Progenitor cell of endocrine pancreas (in vitro differentiated cells): ENCODE data around the gene ARFGAP1. TPM values are rescaled to one million over a fixed set of nuclear protein-coding genes. Genes with fewer than 3 reads are reported as not detected.
A peak's percentile ranks its signal among the peaks of the same experiment; 100 is the strongest.

Experiments
- DNase-seq: peaks from one replicate; pipeline ENCODE4 v3.0.0; 2021; ENCODE audit warnings: low spot score; ENCODE audit not compliant: unreplicated experiment
- H3K27ac Mint-ChIP-seq: 2 replicates; pipeline ENCODE4 v1.8.0; 2021; ENCODE audit warnings: mild to moderate bottlenecking, moderate library complexity, mixed read lengths
- H3K27me3 Mint-ChIP-seq: 2 replicates; pipeline ENCODE4 v1.8.0; 2021; ENCODE audit warnings: mixed read lengths
- H3K36me3 Mint-ChIP-seq: 2 replicates; pipeline ENCODE4 v1.8.0; 2022; ENCODE audit warnings: mixed read lengths; ENCODE audit not compliant: insufficient read depth
- H3K4me1 Mint-ChIP-seq: 2 replicates; pipeline ENCODE4 v1.8.0; 2021; ENCODE audit warnings: low read depth, mixed read lengths
- H3K4me3 Mint-ChIP-seq: 2 replicates; pipeline ENCODE4 v1.8.0; 2021; ENCODE audit warnings: low read depth, mild to moderate bottlenecking, moderate library complexity, mixed read lengths
- H3K9me3 Mint-ChIP-seq: 2 replicates; pipeline ENCODE4 v1.8.0; 2021; ENCODE audit warnings: low read depth, mixed read lengths
- CTCF ChIP-seq: fragments of 200-600 bp; sonication (generic); IDR thresholded peaks from one replicate; pipeline ENCODE4 v1.5.0; 2021; ENCODE audit warnings: antibody characterized with exemption, mild to moderate bottlenecking; ENCODE audit not compliant: unreplicated experiment
- total RNA-seq: library from RNA; stranded (reverse); gene quantifications from 2 replicates; pipeline ENCODE4 v1.2.1, GENCODE V29; 2021

Gene ARFGAP1
- total RNA-seq, 1 donor from 2014 or later, result 119 TPM

- no peak overlapping the region for H3K4me3 Mint-ChIP-seq
- H3K9me3 Mint-ChIP-seq, result no peaks in the 10 kb centered on the region
- no peaks in the 10 kb centered on the region for H3K36me3 Mint-ChIP-seq
- H3K27me3 Mint-ChIP-seq, result peaks cover 10% of the 10 kb centered on the region
- H3K4me1 Mint-ChIP-seq, result peaks cover 8% of the 10 kb centered on the region
- TF ChIP-seq CTCF, result no peak
- no peak overlapping the region for H3K27ac Mint-ChIP-seq
- DNase-seq, result no peak
Measured at GRCh38 chr20:63267691-63268090, 4.9 kb upstream of the ARFGAP1 start.

- Mint-ChIP-seq H3K36me3 (no peaks in the 10 kb centered on the region), H3K4me1 (peaks cover 6% of the 10 kb centered on the region), H3K4me3 (no peak overlapping the region), H3K9me3 (no peaks in the 10 kb centered on the region), H3K27me3 (peaks cover 10% of the 10 kb centered on the region), H3K27ac (no peak overlapping the region)
- no peak for TF ChIP-seq CTCF
- no peak for DNase-seq
Measured at GRCh38 chr20:63268256-63268655, 4.4 kb upstream of the ARFGAP1 start.

GRCh38 chr20:63268671-63269439 lies 3.8 kb upstream of the ARFGAP1 start:
- Mint-ChIP-seq H3K9me3 (no peaks in the 10 kb centered on the region), H3K4me3 (no peak overlapping the region), H3K27ac (no peak overlapping the region), H3K27me3 (peaks cover 10% of the 10 kb centered on the region), H3K4me1 (peaks cover 12% of the 10 kb centered on the region), H3K36me3 (no peaks in the 10 kb centered on the region)
- TF ChIP-seq CTCF, result no peak
- DNase-seq, result no peak

- Mint-ChIP-seq H3K27ac (no peak overlapping the region), H3K27me3 (peaks cover 6% of the 10 kb centered on the region), H3K9me3 (no peaks in the 10 kb centered on the region), H3K4me3 (no peak overlapping the region), H3K4me1 (peaks cover 13% of the 10 kb centered on the region), H3K36me3 (no peaks in the 10 kb centered on the region)
- TF ChIP-seq CTCF, result no peak
- no peak for DNase-seq
Measured at GRCh38 chr20:63269724-63270123, 2.9 kb upstream of the ARFGAP1 start.

GRCh38 chr20:63270606-63271325 lies 1.8 kb upstream of the ARFGAP1 start:
- Mint-ChIP-seq H3K27me3 (peaks cover 6% of the 10 kb centered on the region), H3K4me1 (peaks cover 13% of the 10 kb centered on the region), H3K36me3 (no peaks in the 10 kb centered on the region), H3K4me3 (peak overlapping the region; percentile 76), H3K27ac (no peak overlapping the region), H3K9me3 (no peaks in the 10 kb centered on the region)
- TF ChIP-seq CTCF, result no peak
- DNase-seq, result no peak
